Dermis blood vessel endothelial cell (primary cell): ENCODE data around the gene STK38. TPM values are rescaled to one million over a fixed set of nuclear protein-coding genes. Genes with fewer than 3 reads are reported as not detected.

ENCODE experiments used
- DNase-seq: peaks from one replicate; pipeline ENCODE4 v3.0.0; 2010
- total RNA-seq: library from RNA; depleted of rRNA; stranded (reverse); fragments of >200 nt; gene quantifications from 2 replicates; pipeline ENCODE4 v1.2.3, GENCODE V29; 2014

The STK38 gene
- total RNA-seq, 1 donor from 2014 or later, result 19.2 TPM

GRCh38 chr6:36563237-36563927, 16.1 kb upstream of the STK38 start:
- DNase-seq, result no peak

- DNase-seq, result no peak
Observed at GRCh38 chr6:36560822-36561221, 13.5 kb upstream of the STK38 start.

GRCh38 chr6:36559011-36559793, 11.9 kb upstream of the STK38 start:
- DNase-seq, result no peak

- no peak for DNase-seq
Observed at GRCh38 chr6:36556281-36556680, 9.0 kb upstream of the STK38 start.

GRCh38 chr6:36555750-36556252, 8.5 kb upstream of the STK38 start:
- no peak for DNase-seq

DNA sequence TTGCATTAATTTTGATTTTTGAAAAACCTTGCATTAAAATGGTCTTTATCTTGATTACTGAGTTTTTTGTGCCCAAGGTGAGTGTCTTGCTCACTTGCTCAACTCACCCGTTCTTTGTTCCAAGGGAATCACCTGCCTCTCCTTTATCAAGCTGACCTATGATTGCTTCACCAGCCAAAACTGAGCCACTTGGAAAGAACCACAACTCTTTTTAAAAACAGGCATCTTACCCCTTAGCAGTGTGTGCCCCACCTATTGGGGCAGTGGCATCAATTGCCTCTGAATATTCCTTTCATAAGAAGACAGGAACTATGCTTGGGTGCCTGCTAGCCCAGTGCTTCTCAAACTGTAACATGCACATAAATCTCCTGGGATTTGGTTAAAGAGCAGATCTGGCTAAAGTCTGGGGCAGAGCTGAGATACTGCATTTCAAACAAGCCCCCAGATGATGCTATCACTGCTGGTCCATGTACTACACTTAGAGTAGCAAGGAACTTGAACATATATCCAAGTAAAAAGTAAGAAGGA, 3.3 kb upstream of the STK38 start:
- DNase-seq, result no peak

DNA sequence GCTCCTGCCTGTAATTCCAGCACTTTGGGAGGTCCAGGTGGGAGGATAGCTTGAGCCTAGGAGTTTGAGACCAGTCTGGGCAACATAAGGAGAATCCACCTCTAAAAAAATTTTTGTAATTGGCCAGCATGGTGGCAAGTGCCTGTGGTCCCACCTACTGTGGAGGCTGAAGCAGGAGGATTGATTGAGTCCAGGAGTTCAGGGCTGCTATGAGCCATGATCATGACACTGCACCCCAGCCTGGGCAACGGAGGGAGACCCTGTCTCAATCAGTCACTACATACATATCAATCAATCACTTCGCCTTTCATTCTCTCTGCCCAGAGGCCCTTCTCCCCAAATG, 1.1 kb upstream of the STK38 start:
- no peak for DNase-seq

DNA sequence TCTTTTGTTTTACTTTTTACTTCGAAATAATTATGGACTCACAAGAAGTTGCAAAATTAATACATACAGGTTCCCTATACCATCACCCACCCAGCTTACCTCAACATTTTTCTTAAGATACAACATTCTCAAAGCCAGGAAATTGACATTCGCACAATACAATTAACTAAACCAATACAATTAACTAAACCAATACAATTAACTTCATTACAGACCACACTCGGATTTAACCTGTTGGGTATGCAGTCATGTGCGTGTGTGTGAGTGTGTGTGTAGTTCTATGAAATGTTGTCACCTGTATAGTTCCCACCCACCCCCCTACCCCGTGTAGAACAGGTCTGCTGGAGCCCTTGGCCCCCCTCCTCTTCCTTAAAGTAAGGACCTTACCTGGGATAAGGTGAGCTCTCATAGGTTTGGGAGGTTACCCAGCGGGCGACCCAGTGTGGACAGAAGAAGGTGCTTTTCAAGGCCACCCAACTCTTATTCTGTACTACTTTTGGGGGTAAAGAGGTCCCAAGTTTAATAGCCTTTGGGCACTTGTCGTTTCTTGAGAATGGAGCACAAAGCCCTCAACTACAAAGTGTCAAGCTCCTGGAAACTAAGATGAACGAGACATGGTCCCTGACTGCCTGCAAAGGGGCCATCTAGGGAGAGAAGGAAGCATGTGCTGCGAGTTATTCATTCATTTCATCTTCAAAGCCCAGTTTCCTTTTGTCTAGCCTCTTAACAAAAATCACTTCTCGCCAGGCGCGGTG, 544 bp upstream of the STK38 start:
- DNase-seq, result no peak

DNA sequence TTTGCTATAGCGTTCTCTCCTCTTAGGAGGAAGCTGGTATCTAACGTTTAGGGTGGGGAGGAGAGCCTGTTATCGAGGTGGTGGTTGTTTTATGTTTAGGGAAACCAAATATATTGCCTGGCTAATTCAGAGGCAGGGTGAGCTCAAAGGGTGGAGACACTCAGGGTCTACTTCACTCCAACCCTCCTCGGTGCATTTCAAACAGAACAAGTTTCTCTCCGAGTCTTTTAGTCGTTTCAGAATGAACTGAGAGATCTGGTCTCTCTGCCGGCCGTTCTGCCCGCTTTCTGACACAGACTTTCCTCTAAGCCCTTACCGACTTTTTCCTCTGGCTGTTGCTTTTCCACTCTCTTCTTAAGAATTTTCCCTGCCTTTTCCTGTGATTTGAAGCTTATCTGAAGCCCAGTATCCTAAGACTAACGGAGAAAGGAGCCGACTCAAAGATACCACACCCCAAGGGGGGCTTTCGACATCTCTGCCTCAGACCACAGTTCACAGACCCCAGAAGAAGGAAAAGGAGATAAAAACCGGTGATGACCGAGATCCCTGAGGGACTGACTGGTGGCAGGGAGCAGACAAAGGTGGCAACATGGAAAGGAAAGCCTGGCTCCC, 865 bp downstream of the STK38 start:
- DNase-seq, result peak; percentile 57

DNA sequence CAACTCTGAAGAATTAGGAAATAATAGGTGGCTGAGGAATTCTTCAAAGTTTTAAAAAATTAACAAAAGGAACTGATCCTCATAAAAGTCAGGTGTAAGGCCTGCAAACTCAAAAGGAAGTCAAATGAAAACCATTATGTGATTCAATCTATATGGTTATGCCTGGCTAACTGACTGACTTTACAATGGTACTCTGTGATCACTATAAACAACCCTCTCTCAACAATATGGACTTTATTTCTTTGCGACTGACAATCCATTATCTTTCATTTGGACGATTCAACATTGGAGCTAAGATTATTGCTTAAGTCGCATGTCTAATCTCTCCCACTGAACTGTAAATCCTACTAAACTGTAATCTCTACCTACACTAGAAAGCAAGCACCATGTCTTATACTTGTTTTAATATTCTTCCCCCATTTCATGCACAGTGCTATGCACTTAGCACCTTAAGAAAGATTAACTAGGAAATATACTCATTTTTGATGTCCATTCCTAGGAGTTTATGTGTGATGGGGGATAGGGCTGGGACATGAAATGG, 1.4 kb downstream of the STK38 start:
- DNase-seq, result peak; percentile 1

GRCh38 chr6:36544228-36544627, 3.1 kb downstream of the STK38 start:
- no peak for DNase-seq

GRCh38 chr6:36542041-36542440, 5.2 kb downstream of the STK38 start:
- no peak for DNase-seq

DNA sequence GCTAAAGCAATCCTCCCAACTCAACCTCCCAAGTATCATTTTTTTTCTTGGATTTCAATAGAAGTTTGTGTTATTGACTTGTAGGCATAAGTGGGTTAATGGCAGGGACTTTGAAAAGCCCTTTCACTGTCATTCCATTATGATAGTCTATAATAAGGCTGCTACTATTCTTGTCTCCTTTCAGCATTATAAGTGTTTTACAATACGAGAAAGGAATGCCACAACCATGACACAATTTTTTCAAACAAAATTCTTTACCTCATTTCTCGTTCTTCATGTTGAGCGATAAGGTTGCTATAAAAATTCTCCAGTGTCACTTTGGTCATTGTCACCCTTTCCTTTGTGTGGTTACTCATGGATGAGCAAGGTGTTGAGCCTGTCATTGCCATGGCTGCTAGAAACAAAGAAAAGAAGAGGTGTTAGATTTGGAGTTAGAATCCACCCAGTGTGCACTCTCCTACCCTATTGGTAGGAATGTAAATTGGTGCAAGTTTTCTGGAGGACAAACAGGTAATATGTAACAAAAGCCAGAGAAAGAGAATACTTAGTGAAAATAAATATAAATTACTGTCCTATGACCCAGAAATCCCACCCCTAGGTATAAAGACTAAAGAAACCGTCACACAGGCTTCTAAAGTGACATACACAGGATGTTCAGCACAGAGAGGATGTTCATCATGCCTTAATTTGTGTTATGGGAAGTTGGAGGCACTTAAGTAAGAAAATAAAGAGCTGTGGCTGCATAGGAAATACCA, 7.3 kb downstream of the STK38 start:
- no peak for DNase-seq

DNA sequence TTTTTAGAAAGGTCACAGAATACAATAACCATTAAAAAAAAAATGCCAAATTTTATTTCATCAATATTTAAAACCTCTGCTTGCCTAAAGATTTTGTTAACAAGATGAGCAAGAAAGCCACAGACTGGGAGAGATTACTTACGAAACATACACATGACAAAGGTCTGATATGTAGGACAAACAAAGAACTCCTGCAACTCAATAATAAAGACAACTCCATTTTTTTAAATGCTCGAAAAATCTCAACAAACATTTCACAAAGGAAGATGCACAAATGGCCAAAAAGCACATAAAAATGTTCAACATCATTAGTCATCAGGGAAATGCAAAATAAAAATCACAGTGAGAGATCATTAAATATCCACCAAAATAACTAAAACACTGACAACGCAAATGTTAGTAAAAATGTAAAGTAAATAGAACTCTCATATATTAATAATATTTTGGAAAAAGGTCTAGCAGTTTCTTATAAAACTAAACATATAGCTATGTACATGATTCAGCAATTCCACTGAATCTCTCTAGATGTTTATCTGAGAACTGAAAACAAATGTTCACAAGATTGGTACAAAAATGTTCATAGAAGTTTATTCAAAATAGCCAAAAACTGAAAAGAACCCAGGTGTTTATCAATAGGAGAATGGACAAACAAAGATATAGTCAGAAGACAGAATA, 10.3 kb downstream of the STK38 start:
- no peak for DNase-seq

DNA sequence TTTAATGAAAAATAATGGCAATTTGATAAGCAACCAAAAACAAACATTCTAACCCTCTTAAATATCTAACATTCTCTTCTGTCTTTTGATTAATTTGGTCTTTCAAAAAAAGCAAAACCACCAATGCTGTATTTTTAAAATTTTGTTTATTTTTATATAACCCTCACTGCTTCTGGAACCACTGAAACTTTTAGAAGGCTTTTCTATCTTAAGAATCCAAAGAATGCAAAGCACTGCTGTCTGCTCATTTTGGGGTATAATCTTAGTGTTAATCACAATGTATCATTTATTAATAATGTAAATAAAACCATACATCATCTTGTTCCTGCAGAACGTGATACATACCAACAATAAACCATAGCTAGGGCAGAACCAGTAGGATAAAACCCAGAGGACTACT, 14.0 kb downstream of the STK38 start:
- DNase-seq, result no peak

- no peak for DNase-seq
Observed at GRCh38 chr6:36526066-36526465, 21.2 kb downstream of the STK38 start.

DNA sequence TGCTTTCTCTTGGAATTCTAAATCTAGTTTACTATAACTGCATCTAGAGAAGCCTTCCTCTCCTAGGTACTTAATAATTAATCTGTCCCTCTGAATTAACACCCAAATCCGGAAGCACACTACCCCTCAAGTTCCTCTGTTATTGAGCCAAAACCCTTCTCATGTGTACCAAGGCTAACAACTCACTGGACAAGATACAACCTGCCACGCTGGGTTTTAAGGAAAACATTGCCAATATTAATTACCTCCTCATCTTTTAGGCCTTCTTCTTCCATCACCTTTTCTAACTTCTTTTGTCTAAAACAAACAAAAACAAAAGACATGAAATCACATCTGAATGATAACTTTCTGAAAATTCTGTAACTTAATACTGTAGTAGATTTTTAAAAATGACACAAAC, 21.9 kb downstream of the STK38 start:
- DNase-seq, result no peak

DNA sequence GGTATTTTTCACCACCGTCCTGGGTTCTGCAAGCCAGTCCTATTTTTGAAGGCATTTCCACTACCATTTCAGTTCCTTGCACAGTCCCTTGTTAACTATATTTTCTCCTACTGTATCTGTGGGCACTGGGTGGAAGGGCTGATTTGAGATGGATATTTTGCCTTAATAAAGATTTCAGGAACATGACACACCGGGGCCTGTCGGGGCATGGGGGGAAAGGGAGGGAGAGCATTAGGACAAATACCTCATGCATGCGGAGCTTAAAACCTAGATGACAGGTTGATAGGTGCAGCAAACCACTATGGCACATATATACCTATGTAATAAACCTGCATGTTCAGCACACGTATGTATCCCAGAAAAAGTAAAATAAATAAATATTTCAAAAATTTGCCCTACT, 22.4 kb downstream of the STK38 start:
- no peak for DNase-seq

DNA sequence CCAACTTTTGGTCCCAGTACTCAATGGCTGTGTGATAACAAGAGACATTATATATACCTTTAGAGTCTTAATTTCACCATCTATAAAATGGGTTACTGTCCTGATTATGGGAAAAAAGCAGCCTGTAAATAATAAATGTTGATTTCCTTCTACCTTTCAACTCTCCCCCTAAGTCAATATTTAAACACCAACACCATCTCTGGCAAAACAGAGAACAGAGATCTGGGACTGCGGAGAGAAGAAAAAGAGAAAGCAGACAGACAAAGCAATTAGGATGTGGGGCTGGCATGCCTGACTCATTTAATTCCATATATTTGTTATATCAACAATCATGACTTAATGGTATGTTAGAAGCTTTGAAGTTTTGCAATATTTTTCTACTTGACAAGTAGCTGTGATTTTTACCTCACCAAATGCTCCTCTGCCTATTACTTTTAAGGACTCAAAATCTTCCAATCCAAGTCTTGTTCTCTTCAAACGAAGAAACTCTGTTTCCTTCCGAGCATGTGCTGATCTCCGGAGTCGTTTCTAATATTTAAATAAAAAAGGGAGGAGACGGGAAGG, 23.3 kb downstream of the STK38 start:
- DNase-seq, result no peak

DNA sequence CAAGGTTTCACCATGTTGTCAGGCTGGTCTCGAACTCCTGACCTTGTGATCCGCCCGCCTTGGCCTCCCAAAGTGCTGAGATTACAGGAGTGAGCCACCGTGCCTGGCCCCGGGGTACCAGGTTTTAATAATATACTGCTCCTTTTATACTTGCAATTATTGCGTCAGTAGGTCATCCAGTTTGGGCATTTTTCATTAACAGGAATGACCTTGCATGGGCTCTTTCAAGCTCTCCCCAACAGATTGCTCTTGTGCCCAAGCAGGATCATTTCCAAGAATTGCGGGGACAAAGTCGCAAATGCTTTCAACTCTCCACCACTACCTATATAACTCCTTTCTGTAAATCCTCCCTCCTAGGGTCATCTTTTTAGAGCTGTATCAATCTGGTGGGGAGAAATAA, 23.8 kb downstream of the STK38 start:
- no peak for DNase-seq

DNA sequence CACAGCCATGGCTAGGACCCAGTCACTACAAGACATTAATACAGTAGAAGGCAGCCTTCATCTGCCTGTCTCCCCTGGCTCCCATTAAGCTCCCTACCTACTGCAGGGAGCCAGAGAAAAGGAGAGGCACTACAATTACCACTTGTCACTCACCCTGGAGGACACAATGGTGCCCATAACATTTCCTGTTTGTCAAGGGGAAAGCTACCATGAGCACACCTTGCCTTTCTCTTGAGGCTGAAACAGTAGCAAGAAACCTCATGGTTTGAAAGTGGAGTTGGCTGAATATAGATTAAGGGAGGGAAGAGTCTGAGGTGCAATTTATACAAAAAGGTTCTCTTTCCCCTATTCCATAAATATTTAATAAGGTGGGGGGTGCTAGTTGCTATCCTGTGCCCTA, 27.9 kb downstream of the STK38 start:
- DNase-seq, result no peak
